HEK293 (cell line): ENCODE results near the gene ZNF593.

ENCODE experiments used
- ATF2 ChIP-seq: fragments of 450-650 bp; formaldehyde crosslinking; IDR thresholded peaks from 2 replicates; pipeline ENCODE4 v1.5.1; 2016; ENCODE audit warnings: missing biosample characterization, missing genetic modification characterization, low read depth
- CTCF ChIP-seq: fragments of 450-650 bp; formaldehyde crosslinking; IDR thresholded peaks from 2 replicates; pipeline ENCODE4 v1.5.1; 2016; ENCODE audit warnings: missing biosample characterization, missing genetic modification characterization
- KLF1 ChIP-seq: fragments of 450-650 bp; formaldehyde crosslinking; IDR thresholded peaks from 2 replicates; pipeline ENCODE4 v1.5.1; 2016; ENCODE audit warnings: missing biosample characterization, missing genetic modification characterization
- SP7 ChIP-seq: fragments of 450-650 bp; formaldehyde crosslinking; IDR thresholded peaks from 2 replicates; pipeline ENCODE4 v1.5.1; 2016; ENCODE audit warnings: missing biosample characterization, missing genetic modification characterization
- ZBTB10 ChIP-seq: fragments of 450-650 bp; formaldehyde crosslinking; IDR thresholded peaks from 2 replicates; pipeline ENCODE4 v1.5.1; 2016; ENCODE audit warnings: missing biosample characterization, missing genetic modification characterization
- ZBTB8A ChIP-seq: fragments of 450-650 bp; formaldehyde crosslinking; IDR thresholded peaks from 2 replicates; pipeline ENCODE4 v1.5.1; 2016; ENCODE audit warnings: missing biosample characterization, missing genetic modification characterization
- ZEB2 ChIP-seq: fragments of 450-650 bp; formaldehyde crosslinking; IDR thresholded peaks from 2 replicates; pipeline ENCODE4 v1.5.1; 2016; ENCODE audit warnings: missing biosample characterization, missing genetic modification characterization
- ZFP3 ChIP-seq: fragments of 450-650 bp; formaldehyde crosslinking; IDR thresholded peaks from 2 replicates; pipeline ENCODE4 v1.5.1; 2016; ENCODE audit warnings: low read depth, missing biosample characterization, missing genetic modification characterization
- ZFP37 ChIP-seq: fragments of 450-650 bp; formaldehyde crosslinking; IDR thresholded peaks from 2 replicates; pipeline ENCODE4 v1.5.1; 2016; ENCODE audit warnings: missing biosample characterization, missing genetic modification characterization
- ZIC2 ChIP-seq: fragments of 450-650 bp; formaldehyde crosslinking; IDR thresholded peaks from 2 replicates; pipeline ENCODE4 v1.5.1; 2016; ENCODE audit warnings: missing biosample characterization, missing genetic modification characterization
- ZNF146 ChIP-seq: fragments of 450-650 bp; formaldehyde crosslinking; IDR thresholded peaks from 2 replicates; pipeline ENCODE4 v1.5.1; 2016; ENCODE audit warnings: missing biosample characterization, missing genetic modification characterization
- ZNF155 ChIP-seq: fragments of 450-650 bp; formaldehyde crosslinking; IDR thresholded peaks from 2 replicates; pipeline ENCODE4 v1.5.1; 2016; ENCODE audit warnings: missing biosample characterization, missing genetic modification characterization
- ZNF169 ChIP-seq: fragments of 450-650 bp; formaldehyde crosslinking; IDR thresholded peaks from 2 replicates; pipeline ENCODE4 v1.5.1; 2016; ENCODE audit warnings: missing biosample characterization, missing genetic modification characterization
- ZNF341 ChIP-seq: fragments of 450-650 bp; formaldehyde crosslinking; IDR thresholded peaks from 2 replicates; pipeline ENCODE4; 2016; ENCODE audit warnings: low read depth, missing biosample characterization, missing genetic modification characterization
- ZNF366 ChIP-seq: fragments of 450-650 bp; formaldehyde crosslinking; conservative IDR thresholded peaks from 2 replicates; pipeline ENCODE4 v1.5.1; 2016; ENCODE audit warnings: missing biosample characterization, missing genetic modification characterization
- ZNF37A ChIP-seq: fragments of 450-650 bp; IDR thresholded peaks from 2 replicates; pipeline ENCODE4 v1.5.1; 2018; ENCODE audit warnings: missing biosample characterization, missing genetic modification characterization
- ZNF404 ChIP-seq: fragments of 450-650 bp; formaldehyde crosslinking; IDR thresholded peaks from 2 replicates; pipeline ENCODE4 v1.5.1; 2017; ENCODE audit warnings: missing biosample characterization, missing genetic modification characterization
- ZNF449 ChIP-seq: fragments of 450-650 bp; formaldehyde crosslinking; IDR thresholded peaks from 2 replicates; pipeline ENCODE4 v1.5.1; 2017; ENCODE audit warnings: missing biosample characterization, mild to moderate bottlenecking, missing genetic modification characterization, moderate library complexity
- ZNF473 ChIP-seq: fragments of 450-650 bp; formaldehyde crosslinking; IDR thresholded peaks from 2 replicates; pipeline ENCODE4 v1.5.1; 2017; ENCODE audit warnings: missing biosample characterization, missing genetic modification characterization
- ZNF501 ChIP-seq: fragments of 450-650 bp; formaldehyde crosslinking; IDR thresholded peaks from 2 replicates; pipeline ENCODE4 v1.5.1; 2016; ENCODE audit warnings: missing biosample characterization, missing genetic modification characterization
- ZNF548 ChIP-seq: fragments of 450-650 bp; formaldehyde crosslinking; IDR thresholded peaks from 2 replicates; pipeline ENCODE4 v1.5.1; 2016; ENCODE audit warnings: missing biosample characterization, missing genetic modification characterization
- ZNF560 ChIP-seq: fragments of 450-650 bp; formaldehyde crosslinking; IDR thresholded peaks from 2 replicates; pipeline ENCODE4 v1.5.1; 2017; ENCODE audit warnings: missing biosample characterization, missing genetic modification characterization, borderline replicate concordance
- ZNF596 ChIP-seq: fragments of 450-650 bp; IDR thresholded peaks from 2 replicates; pipeline ENCODE4 v1.5.0; 2018; ENCODE audit warnings: missing biosample characterization, mild to moderate bottlenecking, missing genetic modification characterization, moderate library complexity
- ZNF658 ChIP-seq: fragments of 450-650 bp; formaldehyde crosslinking; IDR thresholded peaks from 2 replicates; pipeline ENCODE4; 2016; ENCODE audit warnings: missing biosample characterization, missing genetic modification characterization
- ZNF677 ChIP-seq: fragments of 450-650 bp; IDR thresholded peaks from 2 replicates; pipeline ENCODE4 v1.5.0; 2018; ENCODE audit warnings: missing biosample characterization, mild to moderate bottlenecking, missing genetic modification characterization, moderate library complexity
- ZNF701 ChIP-seq: fragments of 450-650 bp; formaldehyde crosslinking; IDR thresholded peaks from 2 replicates; pipeline ENCODE4 v1.5.1; 2016; ENCODE audit warnings: missing biosample characterization, missing genetic modification characterization
- ZNF707 ChIP-seq: fragments of 450-650 bp; formaldehyde crosslinking; IDR thresholded peaks from 2 replicates; pipeline ENCODE4 v1.5.1; 2016; ENCODE audit warnings: missing biosample characterization, missing genetic modification characterization
- ZNF776 ChIP-seq: fragments of 450-650 bp; formaldehyde crosslinking; IDR thresholded peaks from 2 replicates; pipeline ENCODE4 v1.5.0; 2017; ENCODE audit warnings: missing biosample characterization, missing genetic modification characterization, borderline replicate concordance
- ZNF830 ChIP-seq: fragments of 450-650 bp; IDR thresholded peaks from 2 replicates; pipeline ENCODE4 v1.5.0; 2018; ENCODE audit warnings: missing biosample characterization, missing genetic modification characterization, low read depth, mild to moderate bottlenecking, moderate library complexity
- TF ChIP-seq, protein P1 (sequence below): fragments of 450-650 bp; formaldehyde crosslinking; IDR thresholded peaks from 2 replicates; pipeline ENCODE4 v1.5.1; 2016; ENCODE audit warnings: missing biosample characterization, missing genetic modification characterization

Gene ZNF593

DNA sequence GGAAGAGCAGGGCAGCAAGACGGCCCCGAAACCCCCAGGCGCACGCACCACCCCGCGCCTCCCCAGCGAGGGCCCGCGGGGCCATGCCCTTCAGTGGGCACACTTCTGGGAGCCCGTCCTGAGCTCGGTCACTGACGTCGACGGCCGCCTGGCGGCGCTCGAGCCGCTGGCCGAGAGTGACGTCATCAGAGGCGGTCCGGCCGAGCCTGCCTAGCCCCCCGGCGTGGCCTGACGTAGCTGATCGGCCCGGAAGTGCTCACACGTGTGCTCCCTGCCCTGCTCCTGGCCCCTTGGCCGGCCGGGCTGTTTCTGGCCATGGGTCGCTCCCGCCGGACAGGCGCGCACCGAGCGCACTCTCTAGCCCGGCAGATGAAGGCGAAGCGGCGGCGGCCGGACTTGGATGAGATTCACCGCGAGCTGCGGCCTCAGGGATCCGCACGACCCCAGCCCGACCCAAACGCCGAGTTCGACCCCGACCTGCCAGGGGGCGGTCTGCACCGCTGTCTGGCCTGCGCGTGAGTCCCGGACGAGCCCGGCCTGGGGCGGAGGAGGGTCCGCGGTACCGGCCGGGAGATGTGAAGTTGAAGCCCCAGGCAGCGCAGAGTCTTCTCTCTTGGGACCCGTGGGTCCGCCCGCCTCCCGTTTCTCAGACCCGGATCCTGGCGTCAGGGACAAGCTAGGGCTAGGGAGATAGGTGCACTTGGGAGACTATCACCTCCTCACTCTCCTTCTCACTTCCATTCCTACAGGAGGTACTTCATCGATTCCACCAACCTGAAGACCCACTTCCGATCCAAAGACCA is at the start of gene ZNF593 (continued):
- TF ChIP-seq ZEB2 (peak; percentile 82), ZFP37 (peak; percentile 97), ZNF366 (no peak), ZBTB8A (tag by site-specific recombination) (peak; percentile 99), CTCF (tag by site-specific recombination) (peak; percentile 98), ZNF658 (tag by site-specific recombination) (peak; percentile 24; the same call in 1 of the 2 replicates), ZBTB10 (tag by site-specific recombination) (peak; percentile 93), SP7 (tag by site-specific recombination) (peak; percentile 94), ZNF501 (tag by site-specific recombination) (peak; percentile 98), ZNF155 (tag by site-specific recombination) (no peak), ZNF169 (tag by site-specific recombination) (peak; percentile 59; the same call in 1 of the 2 replicates), ZNF37A (tag by site-specific recombination) (no peak), ZNF449 (tag by site-specific recombination) (peak; percentile 85), ZNF776 (tag by site-specific recombination) (no peak), KLF1 (tag by site-specific recombination) (peak; percentile 55), ATF2 (tag by site-specific recombination) (peak; percentile 100), ZNF707 (tag by site-specific recombination) (no peak), ZNF404 (tag by site-specific recombination) (no peak), ZNF146 (0 out of 2 replicates have a peak, but pooled peaks have one; percentile 48), ZNF596 (tag by site-specific recombination) (no peak), ZIC2 (tag by site-specific recombination) (peak; percentile 83), ZFP3 (tag by site-specific recombination) (no peak), ZNF830 (tag by site-specific recombination) (no peak), ZNF548 (tag by site-specific recombination) (no peak), ZNF341 (peak; percentile 75), ZNF560 (tag by site-specific recombination) (no peak), ZNF677 (no peak), ZNF701 (tag by site-specific recombination) (no peak), ZNF473 (tag by site-specific recombination) (no peak)
- TF ChIP-seq, protein P1, sequence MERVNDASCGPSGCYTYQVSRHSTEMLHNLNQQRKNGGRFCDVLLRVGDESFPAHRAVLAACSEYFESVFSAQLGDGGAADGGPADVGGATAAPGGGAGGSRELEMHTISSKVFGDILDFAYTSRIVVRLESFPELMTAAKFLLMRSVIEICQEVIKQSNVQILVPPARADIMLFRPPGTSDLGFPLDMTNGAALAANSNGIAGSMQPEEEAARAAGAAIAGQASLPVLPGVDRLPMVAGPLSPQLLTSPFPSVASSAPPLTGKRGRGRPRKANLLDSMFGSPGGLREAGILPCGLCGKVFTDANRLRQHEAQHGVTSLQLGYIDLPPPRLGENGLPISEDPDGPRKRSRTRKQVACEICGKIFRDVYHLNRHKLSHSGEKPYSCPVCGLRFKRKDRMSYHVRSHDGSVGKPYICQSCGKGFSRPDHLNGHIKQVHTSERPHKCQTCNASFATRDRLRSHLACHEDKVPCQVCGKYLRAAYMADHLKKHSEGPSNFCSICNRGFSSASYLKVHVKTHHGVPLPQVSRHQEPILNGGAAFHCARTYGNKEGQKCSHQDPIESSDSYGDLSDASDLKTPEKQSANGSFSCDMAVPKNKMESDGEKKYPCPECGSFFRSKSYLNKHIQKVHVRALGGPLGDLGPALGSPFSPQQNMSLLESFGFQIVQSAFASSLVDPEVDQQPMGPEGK (tag by site-specific recombination), result peak; percentile 93
